GM18505 (cell line): ENCODE measurements around the gene NPIPA8.
"Not testable (repeated sequence)": the region's sequence is repeated elsewhere in the genome, so short reads cannot be mapped to it uniquely, and the experiment has no call there.

Experiments
- ATAC-seq: cut with Tn5 transposase; IDR thresholded peaks from one replicate; pipeline ENCODE4 v1.9.1; 2021; ENCODE audit not compliant: unreplicated experiment

Gene NPIPA8

DNA sequence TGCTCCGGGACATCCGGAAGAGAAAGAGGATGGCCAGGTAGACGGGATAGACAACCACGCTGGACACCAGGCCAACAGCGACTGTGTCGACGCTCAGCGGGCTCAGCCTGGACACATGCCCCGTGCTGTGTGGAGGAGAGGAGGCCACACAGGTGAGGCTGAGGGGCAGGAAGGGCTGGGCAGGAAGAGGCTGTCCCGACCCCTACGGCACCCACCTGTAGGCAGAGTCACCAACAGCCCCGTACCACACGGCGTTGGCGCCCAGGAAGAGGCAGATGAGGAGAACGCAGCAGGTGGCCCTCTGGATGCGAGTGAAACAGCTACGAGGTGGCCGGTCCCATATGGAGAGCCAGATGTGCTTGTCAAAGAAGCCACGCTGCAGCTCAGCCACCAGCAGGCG, at the start of gene NPIPA8:
Gene NPIPA8 (minus strand): TSS at position 101 of the 400 bp plus-strand sequence. CDS start 4,074 bp downstream, outside the sequence.
- ATAC-seq, result not testable (repeated sequence)

DNA sequence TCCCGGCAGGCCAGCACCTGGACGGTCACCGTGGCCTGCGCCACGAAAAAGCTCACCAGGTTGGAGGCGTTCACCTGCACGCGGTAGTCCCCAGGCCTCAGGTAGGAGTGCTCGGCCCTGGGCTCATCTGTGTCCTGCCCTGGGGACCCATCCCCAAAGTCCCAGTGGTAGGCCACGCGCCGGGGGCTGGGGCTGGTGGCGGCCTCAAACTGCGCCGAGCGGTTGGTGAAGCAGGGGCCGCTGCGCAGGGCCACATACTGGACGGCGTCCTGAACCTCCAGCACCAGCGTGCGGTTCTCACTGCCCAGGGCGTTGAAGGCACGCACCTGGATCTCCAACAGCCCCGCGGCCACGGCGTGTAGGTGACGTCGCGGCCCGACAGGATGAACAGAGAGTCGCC, 48.7 kb upstream of the NPIPA8 start:
- not testable (repeated sequence) for ATAC-seq

DNA sequence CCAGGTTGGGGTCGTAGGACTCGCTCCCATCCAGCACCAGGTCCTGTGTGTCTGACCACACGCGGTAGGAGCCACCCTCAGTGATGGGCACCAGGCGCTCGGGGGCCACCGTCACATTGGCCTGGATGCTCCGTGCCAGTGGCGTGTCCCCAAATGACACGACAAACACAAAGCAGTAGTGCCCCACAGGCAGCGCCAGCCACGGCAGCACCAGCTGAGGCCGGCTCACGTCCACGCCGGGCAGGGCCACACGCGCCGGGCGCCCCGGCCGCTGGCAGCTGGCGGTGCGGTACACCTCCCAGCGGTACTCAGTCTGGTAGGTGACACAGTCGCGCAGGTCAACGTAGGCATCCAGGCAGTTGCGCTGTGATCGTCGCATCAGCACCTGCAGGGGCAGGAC, 48.3 kb upstream of the NPIPA8 start:
- not testable (repeated sequence) for ATAC-seq

DNA sequence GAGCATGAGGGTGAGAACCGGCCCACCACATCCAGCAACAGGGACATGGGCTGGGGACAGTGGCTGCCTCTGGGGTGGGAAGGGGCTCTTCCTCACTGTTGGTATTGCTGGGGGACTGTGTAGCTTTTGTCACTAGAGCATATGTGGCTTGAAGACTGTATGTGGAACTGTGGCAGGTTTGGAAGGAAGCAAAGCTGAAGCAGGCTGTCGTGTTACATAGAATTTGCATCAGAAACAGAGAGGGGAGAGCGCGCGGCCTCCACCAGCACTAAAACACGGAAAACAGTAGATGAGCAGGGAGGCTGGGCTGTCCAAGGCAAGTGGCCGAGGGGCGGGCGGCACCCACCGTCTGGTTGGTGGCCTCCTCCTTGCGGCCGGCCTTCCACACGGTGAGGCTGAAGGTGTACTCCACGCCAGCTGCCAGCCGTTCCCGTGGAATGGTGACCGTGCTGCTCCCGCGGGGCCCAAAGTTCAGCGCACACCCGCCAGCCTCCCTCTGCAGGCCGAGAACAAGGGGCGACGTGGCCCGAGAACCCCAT, 47.6 kb upstream of the NPIPA8 start:
- ATAC-seq, result not testable (repeated sequence)

DNA sequence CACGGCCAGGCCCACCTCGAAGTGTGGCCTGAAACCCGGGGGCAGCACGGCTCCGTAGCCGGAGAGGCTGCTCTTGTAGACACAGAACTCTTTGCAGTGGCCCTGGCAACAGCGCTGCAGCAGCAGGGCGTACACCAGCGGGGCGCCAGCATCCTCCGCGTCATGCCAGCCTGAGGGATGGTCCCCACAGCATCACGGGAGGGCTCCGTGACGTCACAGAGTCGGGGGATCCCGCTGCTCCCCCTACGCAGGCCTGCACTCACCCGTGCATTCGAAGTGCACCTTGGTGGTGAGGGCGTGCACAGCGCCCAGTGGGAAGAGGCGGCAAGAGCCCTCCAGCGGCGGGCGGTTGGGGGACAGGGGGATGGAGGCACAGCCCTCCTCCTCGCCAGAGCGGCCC, 46.2 kb upstream of the NPIPA8 start:
- not testable (repeated sequence) for ATAC-seq

DNA sequence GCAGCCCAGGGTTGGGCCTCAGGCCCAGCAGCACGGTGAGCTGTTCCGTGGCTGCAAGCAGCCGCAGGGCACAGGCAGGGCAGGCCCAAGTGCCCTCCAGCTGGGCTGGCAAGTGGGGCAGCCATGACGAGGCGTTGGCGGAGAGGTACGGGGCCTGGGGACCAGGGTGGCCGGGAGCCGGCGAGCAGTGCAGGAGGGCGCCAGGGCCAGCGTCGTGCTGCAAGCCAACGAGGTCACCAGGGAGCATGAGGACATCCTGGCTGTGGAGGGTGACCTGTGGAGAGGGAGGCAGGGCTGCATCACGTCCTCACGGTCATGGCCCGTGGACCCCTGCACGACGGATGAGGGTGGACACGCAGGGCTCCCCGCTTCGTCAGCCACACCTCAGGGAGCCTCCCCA, 11.2 kb upstream of the NPIPA8 start:
- ATAC-seq, result not testable (repeated sequence)

DNA sequence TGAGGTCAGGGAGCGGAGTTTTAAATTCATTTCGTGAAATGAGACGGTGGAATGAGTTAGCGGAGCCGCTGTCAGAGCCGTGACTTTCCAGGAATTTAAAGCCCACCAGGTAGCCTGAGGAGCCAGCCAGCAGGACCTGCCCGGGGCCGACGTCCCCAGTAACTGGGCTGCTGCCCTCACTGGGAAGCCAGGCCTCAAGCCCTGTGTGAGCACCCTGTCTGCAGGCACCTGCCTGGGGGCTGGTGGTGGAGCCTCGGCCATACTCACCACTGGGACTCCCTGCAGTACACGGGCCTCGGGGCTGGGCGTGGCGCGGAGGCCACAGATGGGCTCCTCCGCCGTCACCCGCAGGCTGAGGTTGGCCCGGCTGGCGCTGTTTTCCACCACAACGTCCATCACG, 10.5 kb upstream of the NPIPA8 start:
- not testable (repeated sequence) for ATAC-seq

DNA sequence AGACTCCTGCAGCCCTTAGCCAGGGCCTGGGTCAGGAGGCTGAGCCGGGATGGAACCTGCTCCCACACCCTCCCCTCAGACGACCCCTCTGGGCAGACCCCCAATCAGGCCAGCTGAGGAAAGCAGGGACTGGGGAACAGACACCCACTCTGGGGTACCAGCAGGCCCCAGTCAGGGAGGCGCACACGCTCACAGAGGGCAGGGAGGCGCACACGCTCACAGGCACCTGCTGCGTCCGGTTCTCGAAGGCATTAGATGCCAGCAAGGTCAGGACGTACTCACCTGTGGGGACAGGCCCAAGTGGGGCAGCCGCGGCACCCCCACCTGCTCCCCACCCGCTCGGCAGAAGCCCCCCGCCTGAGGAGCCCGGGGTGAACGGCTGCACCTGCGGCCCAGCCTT, 8.1 kb upstream of the NPIPA8 start:
- ATAC-seq, result not testable (repeated sequence)

DNA sequence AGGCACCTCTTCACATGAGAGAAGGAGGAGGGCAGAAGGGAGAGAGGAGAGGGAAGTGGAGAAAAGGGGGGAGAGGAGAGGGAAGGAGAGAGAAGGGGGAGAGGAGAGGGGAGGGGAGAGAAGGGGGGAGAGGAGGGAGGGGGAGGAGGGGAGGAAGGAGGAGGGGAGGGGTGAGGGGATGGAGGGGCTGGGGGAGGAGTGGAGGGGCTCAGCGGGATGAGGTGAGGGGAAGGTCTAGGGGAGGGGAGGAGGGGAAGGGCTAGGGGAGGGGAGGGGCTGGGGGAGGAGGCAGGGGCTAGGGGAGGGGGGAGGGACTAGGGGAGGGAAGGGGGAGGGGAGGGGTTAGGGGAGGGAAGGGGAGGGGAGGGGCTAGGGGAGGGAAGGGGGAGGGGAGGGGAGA, 5.5 kb upstream of the NPIPA8 start:
- ATAC-seq, result not testable (repeated sequence)

DNA sequence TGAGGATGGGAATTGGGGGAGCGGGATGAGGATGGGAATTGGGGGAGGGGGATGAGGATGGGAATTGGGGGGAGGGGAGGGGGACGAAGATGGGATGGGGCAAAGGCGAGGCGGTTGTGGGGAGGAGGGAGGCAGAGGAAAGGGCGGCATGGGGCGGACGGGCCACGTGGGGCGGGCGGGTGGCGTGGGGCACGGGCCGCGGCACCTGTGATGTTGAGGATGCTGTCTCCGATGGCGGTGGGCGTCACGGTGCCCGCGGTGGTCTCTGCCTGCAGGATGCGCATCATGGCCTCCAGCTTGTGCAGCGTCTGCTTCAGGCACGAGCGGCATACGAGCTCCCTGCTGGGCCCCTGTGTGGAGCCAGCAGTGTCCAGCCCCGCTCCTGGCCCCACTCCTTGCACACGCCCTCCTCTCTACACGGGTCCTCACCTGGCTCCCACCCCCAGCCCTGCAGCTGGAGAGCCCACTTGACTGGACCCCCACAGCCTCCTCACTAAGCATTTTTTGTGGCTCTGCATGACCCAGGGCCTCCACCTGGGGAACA, 5.0 kb upstream of the NPIPA8 start:
- ATAC-seq, result not testable (repeated sequence)

DNA sequence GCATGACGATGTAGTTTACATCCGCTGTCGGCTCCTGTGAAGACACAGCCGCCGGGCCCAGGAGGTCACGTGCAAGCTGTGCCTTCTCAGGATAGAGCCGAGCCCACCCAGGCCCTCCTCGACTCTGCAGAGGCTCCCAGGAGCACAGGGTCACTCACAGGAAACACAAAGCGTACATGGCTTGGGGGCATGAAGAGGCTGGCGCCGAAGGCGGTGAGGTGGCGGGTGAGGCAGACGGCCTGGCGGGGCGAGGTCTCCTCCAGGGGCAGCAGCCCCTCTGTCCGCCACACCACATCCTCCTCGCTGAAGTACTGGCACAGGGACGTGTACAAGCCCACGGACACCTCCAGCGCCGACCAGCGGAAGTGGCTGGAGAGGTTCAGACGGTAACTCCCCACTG, 2.7 kb upstream of the NPIPA8 start:
- not testable (repeated sequence) for ATAC-seq

DNA sequence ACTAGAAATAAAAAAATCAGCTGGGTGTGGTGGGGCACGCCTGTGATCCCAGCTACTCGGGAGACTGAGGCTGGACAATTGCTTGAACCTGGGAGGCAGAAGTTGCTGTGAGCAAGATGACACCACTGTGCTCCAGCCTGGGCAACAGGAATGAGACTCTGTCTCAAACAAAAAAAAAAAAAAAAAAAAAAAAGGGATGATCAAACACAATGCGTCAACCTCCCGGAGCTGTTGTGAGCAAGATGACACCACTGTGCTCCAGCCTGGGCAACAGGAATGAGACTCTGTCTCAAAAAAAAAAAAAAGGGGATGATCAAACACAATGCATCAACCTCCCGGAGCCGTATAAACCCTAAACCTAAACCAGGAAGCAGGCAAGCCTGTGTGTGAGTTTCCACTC, 24.7 kb downstream of the NPIPA8 start:
- ATAC-seq, result not testable (repeated sequence)

DNA sequence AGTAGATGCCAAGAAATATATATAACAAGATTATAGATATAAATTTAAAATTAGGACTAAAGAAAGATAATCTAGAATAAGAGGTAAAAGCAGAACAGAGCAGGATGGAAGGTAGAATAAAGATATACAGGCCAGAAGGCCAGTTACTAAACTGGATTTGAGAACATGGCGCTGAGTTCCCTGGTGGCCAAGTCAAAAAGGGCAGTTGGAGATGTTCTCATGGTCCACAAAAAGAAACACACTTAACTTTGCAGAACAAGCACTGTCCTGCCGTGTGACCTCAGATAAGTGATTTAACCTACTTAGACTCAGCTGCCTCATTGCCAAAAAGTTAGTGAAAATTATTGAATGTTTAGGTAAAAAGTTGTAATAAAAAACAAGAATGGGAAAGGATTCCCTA, 27.4 kb downstream of the NPIPA8 start:
- not testable (repeated sequence) for ATAC-seq

DNA sequence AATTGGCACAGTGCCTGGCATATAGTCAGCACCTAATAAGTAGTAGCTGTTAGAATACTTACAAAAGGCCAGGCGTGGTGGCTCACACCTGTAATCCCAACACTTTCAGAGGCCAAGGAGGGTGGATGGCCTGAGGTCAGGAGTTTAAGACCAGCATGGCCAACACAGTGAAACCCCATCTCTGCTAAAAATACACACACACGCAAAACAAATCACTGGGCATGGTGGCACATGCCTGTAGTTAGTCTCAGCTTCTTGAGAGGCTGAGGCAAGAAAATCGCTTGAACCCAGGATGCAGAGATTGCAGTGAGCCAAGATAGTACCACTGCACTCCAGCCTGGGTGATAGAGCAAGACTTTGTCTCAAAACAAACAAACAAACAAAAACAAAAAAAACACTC, 29.3 kb downstream of the NPIPA8 start:
- ATAC-seq, result not testable (repeated sequence)

DNA sequence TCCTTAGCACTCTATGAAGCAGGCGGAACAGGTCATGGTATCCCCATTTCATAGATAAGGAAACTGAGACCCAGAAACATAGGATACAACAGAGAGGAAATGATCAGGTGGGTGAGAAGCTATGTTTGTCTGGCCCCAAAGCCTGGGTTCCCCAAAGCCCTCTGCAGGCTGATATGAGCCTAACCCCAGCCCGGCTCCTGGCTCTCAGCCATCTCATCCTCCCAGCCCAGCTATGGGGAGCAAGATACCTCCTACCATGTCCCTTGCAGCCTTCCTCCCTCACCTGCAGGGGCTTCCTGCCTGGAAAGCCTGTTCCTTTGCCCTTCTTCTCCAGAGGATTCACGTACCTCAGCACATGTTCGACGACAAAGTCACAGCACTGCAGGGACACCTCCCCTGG, 30.5 kb downstream of the NPIPA8 start:
- ATAC-seq, result not testable (repeated sequence)

DNA sequence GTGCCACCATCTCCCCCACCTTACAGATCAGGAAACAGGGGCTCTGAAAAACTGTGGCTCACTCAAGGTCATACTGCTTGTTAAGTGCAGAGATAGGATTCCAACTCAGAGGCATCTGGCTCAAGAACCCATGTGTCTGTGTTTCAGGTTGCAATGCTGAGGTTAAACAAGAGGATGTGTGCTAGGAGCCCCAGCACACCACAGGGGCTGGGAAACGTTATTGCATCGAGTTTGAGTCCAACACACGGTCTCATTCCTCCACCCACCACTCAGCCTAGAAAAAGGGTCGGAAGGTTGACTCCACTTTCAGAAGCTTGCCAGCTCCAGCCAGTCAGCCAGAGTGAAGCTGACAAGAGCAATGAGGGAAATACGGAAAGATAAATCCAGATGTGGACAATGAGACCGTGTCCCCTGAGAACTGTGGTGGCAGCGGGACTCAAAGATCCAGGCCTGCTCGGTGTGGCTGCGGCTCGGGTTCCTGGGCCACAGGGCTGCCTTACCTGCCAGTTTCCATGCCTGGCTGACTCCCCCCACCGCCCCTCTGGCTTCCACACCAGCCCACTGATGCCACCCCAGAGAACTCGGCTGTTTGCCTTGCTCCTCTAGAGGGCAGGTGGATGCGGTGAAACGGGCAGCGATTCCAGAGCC, 33.4 kb downstream of the NPIPA8 start:
- ATAC-seq, result not testable (repeated sequence)

DNA sequence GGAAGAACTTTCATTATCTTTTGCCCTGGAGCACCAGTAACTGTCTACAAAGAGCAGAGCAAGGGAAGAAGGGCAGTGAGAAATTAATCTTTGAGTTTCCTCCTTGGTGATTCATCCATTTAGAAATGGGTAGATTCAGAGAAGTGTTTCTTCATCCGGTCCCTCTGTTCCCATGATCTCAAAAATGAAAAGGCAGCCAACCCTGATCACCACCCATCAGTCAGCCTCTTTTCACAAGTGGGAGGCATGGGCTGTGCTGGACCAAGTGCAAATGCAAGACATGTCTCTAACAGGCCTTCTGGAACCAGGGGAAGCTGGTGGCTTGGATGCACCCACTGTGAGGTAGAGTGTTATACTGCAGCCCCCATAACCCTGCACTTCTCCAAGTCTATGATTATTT, 38.8 kb downstream of the NPIPA8 start:
- not testable (repeated sequence) for ATAC-seq

DNA sequence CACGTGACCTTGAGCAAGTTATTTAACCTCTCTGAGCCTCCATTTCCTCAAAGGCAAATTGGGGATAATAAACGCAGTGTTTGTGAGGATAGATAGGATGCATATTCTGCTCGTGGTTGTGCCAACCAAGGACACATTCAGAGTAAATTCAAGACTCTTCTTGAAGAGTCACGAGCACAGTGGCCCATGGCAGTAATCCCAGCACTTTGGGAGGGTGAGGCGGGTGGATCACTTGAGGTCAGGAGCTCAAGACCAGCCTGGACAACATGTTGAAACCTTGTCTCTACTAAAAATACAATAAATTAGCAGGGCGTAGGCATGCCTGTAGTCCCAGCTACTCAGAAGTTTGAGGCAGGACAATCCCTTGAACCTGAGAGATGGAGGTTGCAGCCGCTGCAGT, 39.6 kb downstream of the NPIPA8 start:
- not testable (repeated sequence) for ATAC-seq

DNA sequence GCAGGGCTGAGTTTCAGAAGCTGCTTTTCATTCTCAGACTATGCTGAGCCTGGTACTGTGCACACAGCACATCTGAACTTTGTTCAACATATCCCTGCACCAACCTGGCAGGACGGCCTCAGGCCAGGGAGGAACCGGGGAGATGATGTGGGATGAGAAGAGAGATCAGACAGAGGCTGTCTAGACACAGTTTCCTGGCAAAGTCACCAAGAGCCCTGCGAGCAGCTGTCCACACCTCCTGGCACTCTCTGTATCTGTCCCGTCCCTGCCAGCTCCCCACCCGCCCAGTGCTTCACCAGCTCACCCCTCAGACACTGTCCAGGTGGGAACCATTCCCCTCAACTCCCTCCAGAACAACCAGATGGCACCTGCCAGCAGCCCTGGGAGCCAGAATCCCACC, 42.2 kb downstream of the NPIPA8 start:
- not testable (repeated sequence) for ATAC-seq

DNA sequence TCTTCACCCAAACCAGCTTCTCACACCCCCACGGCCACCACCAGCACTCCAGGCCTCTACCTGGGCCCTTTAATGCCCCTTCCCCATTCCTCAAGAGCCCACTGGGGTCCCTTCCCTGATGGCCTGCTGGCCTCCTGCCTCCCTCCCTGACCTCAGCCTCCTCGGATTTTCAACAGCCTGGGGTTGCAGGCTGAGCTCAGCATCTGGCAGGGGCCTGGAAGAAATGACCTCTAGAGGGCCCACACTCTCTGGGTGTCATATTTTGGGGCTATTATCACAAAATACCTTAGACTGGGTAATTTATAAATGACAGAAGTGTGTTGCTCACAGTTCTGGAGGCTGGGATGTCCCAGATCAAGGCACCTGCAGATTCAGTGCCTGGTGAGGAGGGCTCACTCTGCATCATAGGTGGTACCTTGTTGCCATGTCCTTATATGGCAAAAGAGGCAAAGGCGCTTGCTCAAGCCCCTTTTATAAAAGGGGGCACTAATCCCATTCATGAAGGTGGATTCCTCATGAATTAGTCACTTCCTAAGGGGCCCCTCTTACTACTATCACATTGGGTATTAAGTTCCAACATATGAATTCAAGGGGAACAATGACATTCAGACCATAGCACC, 43.1 kb downstream of the NPIPA8 start:
- not testable (repeated sequence) for ATAC-seq

DNA sequence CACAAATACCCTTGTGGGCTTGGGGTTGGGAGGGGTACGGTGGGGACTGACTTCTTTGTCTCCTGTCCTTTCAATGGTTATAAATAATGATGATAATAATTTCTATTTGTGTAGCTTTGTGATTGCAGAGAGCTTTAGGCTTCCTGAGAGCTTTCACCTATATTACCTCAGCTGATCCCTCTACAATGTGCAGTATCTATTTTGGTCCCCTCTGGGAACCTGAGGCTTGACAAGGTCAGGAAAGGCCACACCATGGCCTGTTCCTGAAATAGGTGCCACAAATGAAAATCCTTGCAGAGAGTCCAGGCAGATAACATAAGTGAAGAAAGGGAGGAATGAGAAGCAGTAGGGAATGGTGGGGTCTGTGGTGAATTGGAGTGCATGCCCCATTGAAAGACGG, 45.6 kb downstream of the NPIPA8 start:
- ATAC-seq, result not testable (repeated sequence)

DNA sequence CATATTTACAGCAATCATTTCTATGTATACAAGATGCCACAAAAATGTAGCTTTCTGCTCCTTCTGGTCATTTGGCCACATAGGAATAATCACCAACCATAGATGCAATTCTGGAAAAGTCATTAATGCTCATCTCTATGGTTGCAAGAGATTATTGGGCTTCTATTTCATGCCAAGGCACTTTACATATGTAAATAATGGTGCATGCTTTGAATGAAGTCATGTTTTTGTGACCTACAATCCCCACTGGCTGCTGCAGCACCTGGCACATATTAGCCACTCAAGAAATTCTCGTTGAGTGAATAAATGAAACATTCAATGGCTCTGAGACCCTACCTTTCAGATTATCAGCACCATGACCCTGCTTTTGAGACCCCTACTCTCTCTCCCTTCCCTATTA, 50.2 kb downstream of the NPIPA8 start:
- not testable (repeated sequence) for ATAC-seq
